Measurements from ENCODE around the gene CPZ.
A peak's percentile ranks its signal among the peaks of the same experiment; 100 is the strongest.
"Not testable (repeated sequence)": the region's sequence is repeated elsewhere in the genome, so short reads cannot be mapped to it uniquely, and the experiment has no call there.

Gene CPZ

DNA sequence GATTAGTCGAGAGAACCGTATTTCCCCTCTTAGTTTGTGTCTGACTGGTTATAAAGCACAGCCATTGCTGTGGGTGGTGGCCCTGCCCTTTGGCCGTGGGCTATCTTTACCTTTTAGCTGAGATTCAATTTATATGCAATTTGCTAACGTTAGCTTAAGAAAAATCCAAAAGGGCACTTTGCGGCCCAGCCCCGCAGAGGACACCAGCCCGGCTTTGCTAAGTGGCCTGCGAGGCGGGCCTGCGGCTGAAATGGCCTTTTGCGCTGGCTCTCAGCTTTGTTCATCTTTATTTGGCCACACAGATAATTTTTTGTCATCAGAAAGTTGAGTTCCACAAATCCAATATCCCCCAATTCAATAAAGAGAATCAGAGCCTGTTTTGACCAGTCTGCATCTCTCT, 48.3 kb downstream of the CPZ start:
- no peak for DNase-seq (ENCODE audit: low spot score)

DNA sequence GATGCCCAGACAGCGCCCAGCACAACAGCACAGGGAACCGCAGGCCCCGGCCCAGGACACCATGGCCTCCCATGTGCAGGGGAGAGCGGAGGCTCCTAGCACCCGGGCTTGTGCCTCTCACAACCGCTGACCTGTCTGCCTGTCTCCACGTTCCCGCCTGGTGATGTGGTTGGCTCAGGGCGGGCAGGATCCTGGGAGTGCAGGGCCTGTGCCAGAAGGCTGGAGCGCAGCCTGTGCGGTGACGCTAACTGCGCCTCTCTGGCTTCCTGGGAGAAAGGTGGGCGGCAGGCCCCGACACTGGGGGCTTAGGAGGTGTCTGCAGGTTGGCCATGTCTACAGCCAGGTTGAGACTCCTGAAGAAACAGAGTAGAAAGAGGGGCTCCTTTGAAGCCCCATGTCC, 48.7 kb downstream of the CPZ start:
- DNase-seq (ENCODE audit: low spot score) = no peak

DNA sequence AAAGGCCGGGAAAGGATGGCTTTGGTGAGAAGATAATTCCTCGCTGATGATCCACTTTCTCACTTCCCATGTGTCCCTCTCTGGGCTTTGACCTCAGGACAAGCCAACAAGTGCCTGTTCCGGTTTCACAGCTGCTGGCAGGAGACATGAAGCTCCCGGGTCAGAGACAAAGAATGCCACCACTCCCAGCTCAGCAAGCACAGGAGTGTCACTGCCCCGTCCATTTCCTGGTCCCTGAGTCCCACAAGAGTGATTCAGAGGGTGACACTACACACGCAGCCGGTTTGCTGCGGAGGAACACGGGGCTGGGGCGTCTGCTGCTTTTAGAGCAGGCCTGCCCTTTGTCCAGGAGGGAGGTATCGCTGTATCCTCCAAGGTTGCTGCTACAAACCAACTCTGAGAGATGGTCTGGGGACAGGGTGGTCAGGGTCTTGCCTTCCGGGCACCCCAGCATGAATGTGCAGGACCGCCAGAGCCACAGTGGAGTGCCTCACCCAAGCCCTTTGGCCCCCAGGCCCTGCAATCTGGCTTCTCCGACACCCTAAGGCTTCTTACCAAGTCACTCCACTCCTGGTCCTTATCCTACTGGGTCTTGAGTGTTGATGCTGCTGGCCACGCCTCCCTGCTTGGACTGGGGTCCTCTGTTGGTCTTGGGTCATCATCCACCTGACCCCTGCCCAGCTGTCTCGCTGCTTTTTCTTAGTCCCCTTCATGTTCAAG, 49.5 kb downstream of the CPZ start:
- DNase-seq (ENCODE audit: low spot score) = no peak

DNA sequence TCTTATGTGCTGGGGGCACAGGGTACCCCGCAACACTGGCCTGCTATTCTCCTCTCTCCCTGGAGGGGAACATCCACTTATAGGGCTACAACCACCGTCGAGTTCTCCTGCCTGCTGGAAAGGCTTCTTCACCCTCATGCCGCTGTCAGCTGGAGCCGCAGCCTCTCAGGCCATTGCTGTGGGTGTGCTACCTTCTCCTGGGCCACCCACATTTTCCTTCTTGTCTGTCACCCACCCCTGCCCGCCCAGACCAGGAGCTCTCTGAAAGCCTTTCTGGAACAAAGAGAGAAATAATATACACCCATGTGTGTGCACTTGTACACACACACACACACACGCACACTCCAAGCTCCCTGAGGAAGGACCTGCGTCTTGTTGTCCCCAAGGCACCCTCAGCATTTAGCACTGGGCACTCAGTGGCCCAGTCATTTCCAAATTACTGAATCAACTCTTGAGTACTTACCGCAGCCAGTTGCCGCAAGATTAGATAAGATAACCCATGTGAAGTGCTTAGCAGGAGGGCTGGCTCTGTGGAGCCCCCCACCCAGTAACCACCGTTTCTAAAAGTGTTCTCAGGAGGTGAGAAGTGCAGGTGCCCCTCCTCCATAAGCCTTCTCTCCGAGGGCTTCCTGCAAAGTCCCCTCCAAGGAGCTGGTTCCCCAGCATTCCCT, 50.2 kb downstream of the CPZ start:
- no peak for DNase-seq (ENCODE audit: low spot score)

DNA sequence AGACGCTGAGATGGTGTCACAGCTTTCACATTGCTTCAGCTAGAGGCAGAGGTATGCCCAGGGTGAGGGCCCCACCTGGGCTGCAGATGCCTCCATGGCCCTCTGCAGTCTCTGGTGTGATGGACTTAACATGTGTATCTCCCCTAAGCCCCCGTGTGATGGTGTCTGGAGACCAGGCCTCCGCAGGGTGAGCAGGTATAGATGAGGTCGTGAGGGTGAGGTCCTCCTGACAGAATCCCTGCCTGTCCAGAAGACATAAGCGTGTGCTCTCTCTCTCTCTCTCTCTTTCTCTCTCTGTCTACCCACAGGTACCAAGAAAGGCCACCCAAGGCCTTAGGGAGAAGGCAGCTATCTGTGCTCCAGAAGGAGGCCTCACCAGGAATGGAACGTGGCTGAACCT, 50.9 kb downstream of the CPZ start:
- no peak for DNase-seq (ENCODE audit: low spot score)

DNA sequence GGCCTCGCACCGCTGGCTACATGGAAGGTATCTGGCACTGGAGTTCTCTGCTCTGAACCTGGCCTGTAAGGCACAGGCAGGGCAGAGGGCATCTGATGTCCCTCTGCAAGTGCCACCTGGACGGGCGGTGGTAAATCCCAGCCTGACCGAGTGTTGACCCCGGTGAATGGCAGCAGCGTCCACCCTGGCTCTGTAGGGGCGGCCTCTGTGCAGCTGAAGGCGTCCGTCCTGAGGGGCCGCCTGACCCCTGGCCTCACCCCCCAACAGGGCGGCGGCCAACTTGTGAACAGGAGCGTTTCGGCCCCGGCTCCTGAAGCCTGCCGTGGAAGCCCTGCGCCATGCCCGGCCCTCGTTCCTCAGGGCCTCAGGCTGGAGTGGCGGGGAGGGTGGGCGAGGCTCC, 51.4 kb downstream of the CPZ start:
- DNase-seq (ENCODE audit: low spot score) = no peak

DNA sequence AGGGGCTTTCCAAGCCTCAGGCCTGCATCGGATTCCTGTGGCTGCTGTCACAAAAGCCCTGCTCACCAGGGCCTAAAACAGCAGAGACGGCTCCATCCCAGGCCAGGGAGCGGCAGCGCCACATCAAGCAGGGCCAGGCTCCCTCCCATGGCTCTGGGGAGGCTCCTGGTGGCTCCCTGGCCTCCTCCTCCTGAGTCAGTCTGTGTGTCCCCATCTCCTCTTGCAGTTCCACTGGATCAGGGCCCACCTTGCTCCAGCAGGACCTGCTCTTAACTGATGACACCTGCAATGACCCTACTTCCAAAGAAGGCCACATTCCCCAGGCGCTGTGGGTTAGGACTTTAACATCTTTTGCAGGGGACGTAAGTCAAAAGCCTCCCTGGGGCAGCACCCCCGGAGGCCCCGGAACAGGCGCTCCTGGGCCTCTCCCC, 51.9 kb downstream of the CPZ start:
- no peak for DNase-seq (ENCODE audit: low spot score)

DNA sequence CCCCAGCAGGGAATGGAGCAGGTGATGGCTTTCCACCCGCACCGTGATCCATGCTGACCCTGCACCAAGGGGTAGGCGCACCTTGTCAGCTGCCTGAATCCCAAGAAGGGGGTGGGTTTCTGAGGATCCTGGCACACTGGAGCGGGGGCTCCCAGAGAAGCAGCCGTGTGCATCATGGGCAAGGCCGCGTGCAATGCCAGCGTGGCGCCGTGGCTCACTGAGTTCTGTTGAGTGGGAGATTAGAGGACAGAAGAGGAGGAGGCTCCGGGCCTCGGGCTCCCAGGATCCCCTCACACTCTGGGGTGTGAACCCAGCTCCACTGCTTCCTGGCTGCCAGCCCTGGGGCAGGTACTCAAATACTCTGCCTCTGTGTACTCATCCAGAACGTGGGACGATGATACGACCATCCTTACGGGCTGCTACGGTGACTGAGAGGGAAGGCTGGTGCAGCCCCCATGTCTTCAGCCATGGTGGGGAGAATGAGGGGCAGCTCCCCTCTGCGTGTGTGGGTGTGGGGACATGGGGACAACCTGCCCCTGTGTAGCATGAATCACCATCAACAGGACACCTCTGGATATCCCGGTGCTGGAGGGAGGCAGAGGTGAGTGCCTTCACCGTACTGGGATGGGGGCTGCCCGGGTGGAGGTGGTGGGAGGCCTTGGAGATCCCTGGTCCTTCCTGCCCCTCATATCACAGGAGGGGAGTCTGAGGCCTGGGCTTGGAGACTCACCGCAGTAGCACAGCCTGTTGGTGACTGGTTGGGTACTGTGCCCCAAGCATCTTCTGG, 52.6 kb downstream of the CPZ start:
- DNase-seq (ENCODE audit: low spot score) = no peak

DNA sequence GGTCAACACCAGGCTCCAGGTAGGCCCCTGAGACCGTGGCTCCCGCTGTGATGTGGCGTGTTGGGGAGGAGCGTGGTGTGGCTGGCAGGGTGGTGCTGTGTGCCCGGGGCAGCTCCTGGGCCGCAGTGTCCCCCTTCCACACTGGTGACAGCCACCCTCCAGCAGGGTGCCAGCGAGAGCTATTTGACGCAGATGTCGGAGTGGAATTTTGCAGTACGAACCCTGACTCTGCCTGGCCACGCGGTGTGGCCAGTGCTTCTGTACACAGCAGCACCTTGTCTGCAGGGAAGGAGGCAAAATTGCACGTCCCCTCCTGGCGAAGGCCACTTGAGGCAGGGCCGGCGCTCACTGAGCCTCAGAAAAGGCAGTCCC, 53.2 kb downstream of the CPZ start:
- DNase-seq (ENCODE audit: low spot score) = no peak

DNA sequence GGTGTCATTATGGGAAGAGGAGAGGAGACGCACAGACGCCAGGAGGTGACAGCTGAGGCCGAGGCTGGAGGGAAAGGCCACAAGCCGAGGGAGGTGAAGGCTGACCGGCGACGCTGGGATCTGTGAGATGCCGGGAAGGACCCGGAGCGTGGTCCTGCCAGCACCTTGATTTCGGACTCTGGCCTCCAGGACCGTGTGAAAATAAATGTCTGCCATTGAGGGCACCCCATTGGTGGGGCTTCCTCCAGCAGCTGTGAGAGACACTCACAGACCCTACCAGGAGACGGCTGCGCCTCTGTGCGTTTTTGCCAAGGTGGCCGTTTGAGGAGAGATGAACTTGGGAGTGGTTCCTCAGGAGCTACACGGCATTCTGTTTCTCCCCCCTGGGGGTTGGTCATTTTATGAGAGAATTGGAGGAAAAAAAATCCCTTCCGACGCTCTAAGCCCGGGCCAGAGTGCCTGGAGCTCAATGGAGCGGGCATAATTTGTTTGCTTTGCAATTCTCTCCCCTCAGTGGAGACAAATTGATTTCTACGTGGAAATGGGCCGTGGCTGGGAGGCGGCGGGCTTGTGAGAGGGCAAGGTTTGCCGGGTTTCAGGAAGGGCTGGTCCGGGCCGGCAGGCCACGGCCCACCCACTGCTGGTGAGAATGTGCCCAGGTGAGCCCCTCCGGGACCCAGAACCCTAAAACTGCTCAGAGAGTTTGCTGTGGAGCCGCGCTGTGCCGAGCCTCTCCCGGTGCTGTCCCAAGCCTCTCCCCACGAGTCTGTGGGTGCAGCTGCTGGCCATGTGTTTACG, 53.9 kb downstream of the CPZ start:
- DNase-seq (ENCODE audit: low spot score) = no peak

DNA sequence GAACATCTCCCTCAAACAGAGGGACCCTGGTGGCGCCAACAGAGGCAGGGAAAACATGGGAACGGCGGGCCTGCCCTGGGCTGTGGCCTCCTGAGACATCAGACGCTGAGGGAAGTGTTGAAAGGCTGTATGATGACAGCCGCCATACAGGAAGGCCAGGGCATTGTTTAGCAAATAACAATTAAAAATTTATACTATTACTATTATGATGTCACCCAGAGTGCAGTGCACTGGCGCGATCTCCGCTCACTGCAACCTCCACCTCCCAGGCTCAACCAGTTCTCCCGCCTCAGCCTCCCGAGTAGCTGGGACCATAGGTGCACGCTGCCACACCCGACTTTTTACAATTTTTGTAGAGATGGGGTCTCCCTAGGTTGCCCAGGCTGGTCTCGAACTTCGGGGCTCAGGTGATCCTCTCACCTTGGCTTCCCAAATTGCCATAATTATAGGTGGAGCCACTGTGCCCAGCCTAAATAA, 54.6 kb downstream of the CPZ start:
- no peak for DNase-seq (ENCODE audit: low spot score)

DNA sequence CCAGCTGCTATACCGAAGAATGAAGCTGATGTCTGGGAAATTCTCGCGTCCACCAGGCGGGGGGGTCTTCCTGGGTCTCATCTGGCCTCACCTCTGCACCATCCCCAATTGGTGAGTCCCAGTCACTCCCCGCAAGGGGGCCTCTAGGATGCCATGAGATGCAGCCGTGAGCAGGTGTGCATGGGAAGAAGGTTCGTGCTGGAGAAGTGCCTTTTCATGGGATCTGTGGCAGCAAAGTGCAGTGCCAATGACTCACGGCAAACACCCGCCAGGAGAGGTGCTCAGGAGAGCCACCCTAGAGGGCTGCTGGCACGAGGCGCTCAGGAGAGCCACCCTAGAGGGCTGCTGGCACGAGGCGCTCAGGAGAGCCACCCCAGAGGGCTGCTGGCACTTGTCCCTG, 55.1 kb downstream of the CPZ start:
- DNase-seq (ENCODE audit: low spot score) = no peak

DNA sequence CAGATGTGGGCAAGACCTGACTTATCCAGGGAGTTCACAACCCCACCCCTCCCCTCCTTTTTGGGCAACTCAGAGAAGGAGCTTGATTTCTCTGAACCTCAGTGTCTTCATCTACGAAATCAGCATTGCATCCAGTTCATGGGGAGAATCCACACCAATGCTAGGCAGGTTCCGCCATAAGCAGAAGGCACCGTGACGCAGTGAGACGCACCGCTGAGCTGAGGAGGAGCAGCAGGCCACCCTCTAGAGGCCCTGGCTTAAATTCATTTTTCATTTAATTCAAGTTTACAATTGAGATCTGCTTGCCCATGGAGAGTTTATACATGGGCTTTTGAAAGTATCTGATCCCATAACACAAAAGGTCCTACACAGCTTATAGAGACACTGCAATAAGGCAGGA, 55.7 kb downstream of the CPZ start:
- DNase-seq (ENCODE audit: low spot score) = no peak

DNA sequence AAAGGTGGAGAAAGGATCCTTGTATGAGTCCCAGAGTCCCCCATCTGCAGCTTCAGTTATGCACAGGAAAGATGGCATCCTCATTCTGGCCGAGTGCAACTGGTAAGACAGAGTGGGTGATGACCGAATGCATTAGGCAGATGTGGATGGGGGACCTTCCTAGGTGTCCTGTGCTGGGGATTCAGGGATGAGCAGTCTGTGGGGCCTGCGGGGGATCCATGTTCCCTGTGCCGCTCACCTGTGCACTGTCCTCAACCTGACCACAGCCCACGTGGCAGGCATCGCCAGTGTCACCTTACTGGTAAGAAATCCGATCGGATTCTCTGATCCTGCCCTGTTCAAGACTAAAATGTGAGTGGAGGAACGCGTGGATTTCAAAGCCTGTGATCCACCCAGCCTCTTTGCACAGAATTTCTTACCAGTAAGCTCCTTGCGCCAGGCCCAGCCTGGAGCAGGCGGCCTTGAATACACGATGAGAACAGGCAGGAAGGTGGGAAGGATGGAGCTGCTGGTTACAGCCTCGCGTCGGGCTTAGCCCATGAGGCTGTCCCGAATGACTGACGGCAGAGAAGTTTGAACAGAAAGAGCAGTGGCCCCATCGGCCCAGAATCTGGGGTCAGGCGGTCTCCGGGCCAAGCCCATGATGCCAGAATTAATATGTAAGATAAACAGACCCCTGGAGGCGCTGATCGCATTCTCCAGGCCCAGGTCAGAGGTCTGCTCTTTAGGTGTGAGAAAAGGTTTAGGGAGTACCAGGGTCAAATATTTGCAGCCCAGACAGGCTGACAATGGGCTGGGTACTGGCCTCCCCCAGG, 56.5 kb downstream of the CPZ start:
- no peak for DNase-seq (ENCODE audit: low spot score)

DNA sequence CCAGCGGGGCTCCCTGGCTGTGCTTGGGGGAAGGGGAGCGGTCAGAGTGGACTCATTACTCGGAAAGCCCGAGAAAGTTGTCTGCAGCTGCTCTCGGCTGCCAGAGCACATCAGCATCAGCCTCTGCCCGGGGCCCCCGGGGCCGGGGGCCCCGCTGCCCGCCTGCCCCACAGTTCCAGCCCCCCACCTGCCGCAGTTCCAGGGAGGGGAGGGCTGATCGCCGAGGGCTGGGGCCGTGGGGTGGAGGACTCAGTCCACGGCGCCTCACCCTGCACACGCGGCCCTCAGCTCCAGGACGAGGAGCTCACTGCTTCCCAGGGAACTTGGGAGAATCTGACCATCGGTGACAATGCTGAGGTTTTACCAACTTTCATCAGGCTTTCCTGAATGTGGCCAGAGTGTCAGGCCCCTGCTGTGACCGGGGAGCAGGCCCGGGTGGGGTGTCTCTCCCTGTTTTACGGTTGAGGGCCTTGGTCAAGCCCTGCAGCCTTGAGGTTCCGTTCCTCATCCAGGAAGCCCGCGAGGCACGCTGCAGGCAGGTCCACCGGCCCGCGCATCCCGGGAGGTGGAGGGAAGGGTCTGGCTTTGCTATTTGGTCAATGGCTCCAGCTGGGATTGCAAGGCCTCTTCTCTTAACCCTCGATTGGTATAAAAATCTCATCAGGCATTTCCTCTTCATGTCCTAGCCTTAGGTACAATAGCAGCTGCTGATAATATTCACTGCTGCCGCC, 57.2 kb downstream of the CPZ start:
- no peak for DNase-seq (ENCODE audit: low spot score)

DNA sequence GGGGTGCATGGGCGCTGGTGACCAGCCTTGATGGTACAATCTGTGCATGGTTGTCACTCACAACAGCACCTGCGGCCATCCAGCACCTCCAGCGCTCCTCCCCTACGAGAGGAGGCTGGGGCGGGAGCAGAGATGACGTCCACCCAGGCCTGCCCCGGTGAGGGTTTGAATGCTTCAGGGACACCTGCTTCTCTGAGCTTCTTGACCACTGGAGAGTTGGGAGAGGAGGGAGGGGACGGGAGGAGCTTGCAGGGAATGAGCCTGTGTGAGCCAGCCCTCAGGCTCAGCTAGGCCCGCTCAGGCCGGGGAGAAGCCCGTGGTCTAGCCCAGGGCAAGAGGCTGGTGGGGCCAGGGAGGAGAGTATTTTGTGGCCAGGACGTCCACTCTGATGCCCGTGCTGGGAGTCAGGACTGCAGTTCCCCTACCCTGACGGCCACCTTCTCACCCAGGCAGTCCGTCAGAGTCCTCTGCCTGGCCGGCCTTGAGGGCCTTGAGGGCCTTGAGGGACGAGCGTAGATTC, 59.2 kb downstream of the CPZ start:
- no peak for DNase-seq (ENCODE audit: low spot score)

DNA sequence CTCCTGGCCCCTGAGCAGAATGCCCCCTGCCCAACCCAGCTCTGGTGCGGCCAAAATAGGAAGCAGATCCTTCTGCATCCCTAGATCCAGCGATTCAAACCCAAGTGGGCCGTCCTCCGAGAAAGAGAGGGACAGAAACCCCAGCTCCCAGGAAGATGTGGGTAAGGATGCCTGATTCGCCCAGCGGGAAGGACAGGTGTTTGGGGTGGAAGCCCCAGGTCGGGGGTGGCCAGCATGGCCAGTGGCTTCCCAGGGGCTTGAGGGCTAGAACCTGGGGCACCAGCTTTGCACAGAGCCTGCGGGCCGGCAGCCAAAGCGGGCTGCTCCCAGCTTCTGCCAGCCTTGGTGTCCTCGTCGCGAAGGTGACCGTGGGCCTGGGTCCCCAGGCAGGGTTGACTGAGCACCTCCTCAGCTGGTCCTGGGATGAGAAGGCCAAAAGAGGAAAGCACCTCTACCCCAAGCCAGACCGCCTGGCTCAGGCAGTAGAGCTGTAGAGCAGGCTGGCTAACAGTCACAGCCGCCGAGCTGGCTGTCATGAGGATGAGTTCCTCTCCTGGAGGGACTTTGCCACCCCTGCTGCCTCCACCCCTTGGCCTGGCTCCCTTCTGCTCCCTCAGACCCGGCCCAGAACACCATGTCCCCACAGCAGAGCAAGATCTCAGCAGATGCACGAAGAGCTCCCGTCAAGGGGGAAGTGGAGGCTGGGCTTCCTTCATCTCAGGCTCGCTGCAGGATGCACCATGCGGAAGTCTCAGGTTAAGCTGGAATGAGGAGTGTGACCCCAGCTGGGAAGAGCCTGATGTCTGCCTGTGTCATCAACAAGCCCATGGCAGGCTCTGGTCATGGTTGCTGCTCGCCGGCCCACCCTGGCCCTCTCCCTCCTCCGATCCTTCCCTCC, 59.9 kb downstream of the CPZ start:
- DNase-seq (ENCODE audit: low spot score) = no peak

DNA sequence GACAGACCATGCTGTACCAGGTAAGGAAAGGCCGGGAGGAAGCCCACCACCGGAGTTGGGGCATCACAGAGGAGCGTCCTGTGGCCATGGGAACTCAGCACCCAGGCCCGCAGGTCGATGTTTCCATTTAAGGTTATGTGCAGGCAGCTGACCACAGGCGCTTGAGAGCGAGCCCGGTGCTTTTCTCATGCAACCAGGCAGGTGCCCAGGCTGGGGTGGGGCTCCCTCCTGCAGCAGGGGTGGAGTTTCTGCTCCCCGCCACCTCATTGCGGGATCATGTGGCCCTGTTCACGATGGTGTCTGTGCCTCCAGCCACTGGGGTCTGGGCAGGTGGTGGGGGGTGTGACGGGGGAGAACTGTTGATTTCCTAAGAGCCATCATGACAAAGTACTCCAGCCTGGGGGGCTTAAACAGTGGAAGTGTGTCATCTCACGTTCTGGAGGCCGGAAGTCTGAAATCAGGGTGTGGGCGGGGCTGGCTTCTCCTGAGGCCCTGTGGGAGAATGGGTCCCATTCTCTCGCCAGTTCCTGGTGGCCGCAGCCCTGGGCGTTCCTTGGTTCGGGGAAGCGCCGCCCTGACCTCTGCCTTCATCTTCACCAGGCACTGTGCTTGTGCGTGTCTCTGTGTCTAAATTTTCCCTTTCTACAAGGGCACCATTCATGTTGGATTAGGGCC, 60.9 kb downstream of the CPZ start:
- peak; percentile 62 for DNase-seq (ENCODE audit: low spot score)

DNA sequence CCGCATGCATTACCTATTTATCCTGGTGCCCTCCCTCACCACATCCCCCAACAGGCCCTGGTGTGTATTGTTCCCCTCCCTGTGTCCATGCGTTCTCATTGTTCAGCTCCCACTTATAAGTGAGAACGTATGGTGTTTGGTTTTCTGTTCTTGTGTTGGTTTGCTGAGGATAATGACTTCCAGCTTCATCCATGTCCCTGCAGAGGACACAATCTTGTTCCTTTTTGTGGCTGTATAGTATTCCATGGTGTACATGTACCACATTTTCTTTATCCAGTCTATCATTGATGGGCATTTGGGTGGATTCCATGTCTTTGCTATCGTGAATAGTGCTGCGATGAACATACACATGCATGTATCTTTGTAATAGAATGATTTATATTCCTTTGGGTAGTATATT, 61.6 kb downstream of the CPZ start:
- not testable (repeated sequence) for DNase-seq (ENCODE audit: low spot score)

Measured in iPS-NIHi11 (cell line).